Endothelial cell of umbilical vein (primary cell): Measurements from ENCODE around the gene PRMT7.

Experiments
- CTCF ChIP-seq, 2 donors: IDR thresholded peaks; 1 replicate in 1 of 2; 2 replicates in 1 of 2; pipeline ENCODE4 v1.5.1; 2011; ENCODE audit warnings: low read length in 2 of 2, mild to moderate bottlenecking in 2 of 2, moderate library complexity in 2 of 2, control low read depth in 1 of 2, inconsistent platforms in 1 of 2, low read depth in 1 of 2; ENCODE audit not compliant: insufficient read depth in 1 of 2; ENCODE audit errors: extremely low read depth in 1 of 2
- POLR2A ChIP-seq: IDR thresholded peaks from 2 replicates; pipeline ENCODE4 v1.6.1; 2012; ENCODE audit warnings: low read depth, mild to moderate bottlenecking, control low read depth, low read length
- POLR2AphosphoS5 ChIP-seq: IDR thresholded peaks from 2 replicates; pipeline ENCODE4 v1.6.1; 2012; ENCODE audit warnings: low read depth, mild to moderate bottlenecking, control low read depth, low read length, moderate library complexity; ENCODE audit not compliant: insufficient read depth
- TF ChIP-seq, protein P1 (sequence below): IDR thresholded peaks from 2 replicates; pipeline ENCODE4 v1.6.1; 2011; ENCODE audit not compliant: insufficient read depth, insufficient read length

- TF ChIP-seq POLR2AphosphoS5 (peak; percentile 60), CTCF (IDR thresholded peaks at IDR 0.05; ENCODE audit: extremely low read depth in 1 of 2, insufficient read depth in 1 of 2, low read depth in 1 of 2, low read length in 2 of 2) (no peak), POLR2A (peak; percentile 13)
- TF ChIP-seq, protein P1, sequence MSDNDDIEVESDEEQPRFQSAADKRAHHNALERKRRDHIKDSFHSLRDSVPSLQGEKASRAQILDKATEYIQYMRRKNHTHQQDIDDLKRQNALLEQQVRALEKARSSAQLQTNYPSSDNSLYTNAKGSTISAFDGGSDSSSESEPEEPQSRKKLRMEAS, result no peak
These were observed 23.3 kb upstream of the PRMT7 start for GRCh38 chr16:68287276-68288251.
